Neural progenitor cell (in vitro differentiated cells): Measurements from ENCODE around the gene TTC3.

Source experiments
- CTCF ChIP-seq: fragments of 200-600 bp; sonication (generic); IDR thresholded peaks from 2 replicates; pipeline ENCODE4 v1.5.1; 2017; ENCODE audit warnings: antibody characterized with exemption, mild to moderate bottlenecking
- EZH2 ChIP-seq: fragments of 200-600 bp; sonication (generic); IDR thresholded peaks from 2 replicates; pipeline ENCODE4 v1.6.1; 2017; ENCODE audit warnings: antibody characterized with exemption, mild to moderate bottlenecking, moderate library complexity
- EZH2phosphoT487 ChIP-seq: fragments of 200-600 bp; sonication (generic); IDR thresholded peaks from 2 replicates; pipeline ENCODE4 v1.6.1; 2017; ENCODE audit warnings: antibody characterized with exemption

GRCh38 chr21:37196847-37197246, 123.8 kb downstream of the TTC3 start:
- TF ChIP-seq CTCF (no peak), EZH2phosphoT487 (no peak), EZH2 (no peak)
